Measurements from ENCODE around the gene SLC4A1AP.
"Not testable (repeated sequence)": the region's sequence is repeated elsewhere in the genome, so short reads cannot be mapped to it uniquely, and the experiment has no call there.

Gene SLC4A1AP

GRCh38 chr2:27663285-27664153 lies at the start of gene SLC4A1AP, which contains the start of gene SUPT7L:
Gene SLC4A1AP (plus strand): TSS chr2:27663889. CDS start chr2:27663915, 26 bp downstream.
Gene SUPT7L (minus strand): TSS chr2:27663614. CDS start chr2:27662192, 1,422 bp downstream.
- peak; percentile 15 for TF ChIP-seq CTCF (conservative IDR thresholded peaks at IDR 0.05; ENCODE audit: low read depth, low read length)
- H3K4me3 ChIP-seq (ENCODE audit: low read depth, low read length), result peak within 1 kb of the TSS; percentile 92
- DNase-seq (ENCODE audit: low read depth), result peak; percentile 92

GRCh38 chr2:27613985-27614384 lies 49.7 kb upstream of the SLC4A1AP start:
- no peak for TF ChIP-seq CTCF (conservative IDR thresholded peaks at IDR 0.05; ENCODE audit: low read depth, low read length)
- no peak overlapping the region for H3K4me3 ChIP-seq (ENCODE audit: low read depth, low read length)
- DNase-seq (ENCODE audit: low read depth), result no peak

GRCh38 chr2:27615316-27615715 lies 48.4 kb upstream of the SLC4A1AP start:
- no peak overlapping the region for H3K4me3 ChIP-seq (ENCODE audit: low read depth, low read length)
- DNase-seq (ENCODE audit: low read depth), result no peak
- TF ChIP-seq CTCF (conservative IDR thresholded peaks at IDR 0.05; ENCODE audit: low read depth, low read length), result no peak

- no peak for DNase-seq (ENCODE audit: low read depth)
- peak; percentile 16 for TF ChIP-seq CTCF (conservative IDR thresholded peaks at IDR 0.05; ENCODE audit: low read depth, low read length)
- H3K4me3 ChIP-seq (ENCODE audit: low read depth, low read length), result no peak overlapping the region
Measured at GRCh38 chr2:27621524-27621923, 42.2 kb upstream of the SLC4A1AP start.

- H3K4me3 ChIP-seq (ENCODE audit: low read depth, low read length), result no peak overlapping the region
- no peak for TF ChIP-seq CTCF (conservative IDR thresholded peaks at IDR 0.05; ENCODE audit: low read depth, low read length)
- peak; percentile 83 for DNase-seq (ENCODE audit: low read depth)
Measured at GRCh38 chr2:27622921-27623384, 40.7 kb upstream of the SLC4A1AP start.

GRCh38 chr2:27624943-27625342 lies 38.7 kb upstream of the SLC4A1AP start:
- TF ChIP-seq CTCF (conservative IDR thresholded peaks at IDR 0.05; ENCODE audit: low read depth, low read length), result no peak
- no peak overlapping the region for H3K4me3 ChIP-seq (ENCODE audit: low read depth, low read length)
- DNase-seq (ENCODE audit: low read depth), result no peak

- DNase-seq (ENCODE audit: low read depth); H3K4me3 ChIP-seq (ENCODE audit: low read depth, low read length): not testable (repeated sequence)
Measured at GRCh38 chr2:27626323-27626722, 37.4 kb upstream of the SLC4A1AP start.

GRCh38 chr2:27626921-27627320 lies 36.8 kb upstream of the SLC4A1AP start:
- H3K4me3 ChIP-seq (ENCODE audit: low read depth, low read length); DNase-seq (ENCODE audit: low read depth): not testable (repeated sequence)

Data from choroid plexus epithelial cell (primary cell).